ENCODE measurements around the gene BMPER.

BMPER gene

DNA sequence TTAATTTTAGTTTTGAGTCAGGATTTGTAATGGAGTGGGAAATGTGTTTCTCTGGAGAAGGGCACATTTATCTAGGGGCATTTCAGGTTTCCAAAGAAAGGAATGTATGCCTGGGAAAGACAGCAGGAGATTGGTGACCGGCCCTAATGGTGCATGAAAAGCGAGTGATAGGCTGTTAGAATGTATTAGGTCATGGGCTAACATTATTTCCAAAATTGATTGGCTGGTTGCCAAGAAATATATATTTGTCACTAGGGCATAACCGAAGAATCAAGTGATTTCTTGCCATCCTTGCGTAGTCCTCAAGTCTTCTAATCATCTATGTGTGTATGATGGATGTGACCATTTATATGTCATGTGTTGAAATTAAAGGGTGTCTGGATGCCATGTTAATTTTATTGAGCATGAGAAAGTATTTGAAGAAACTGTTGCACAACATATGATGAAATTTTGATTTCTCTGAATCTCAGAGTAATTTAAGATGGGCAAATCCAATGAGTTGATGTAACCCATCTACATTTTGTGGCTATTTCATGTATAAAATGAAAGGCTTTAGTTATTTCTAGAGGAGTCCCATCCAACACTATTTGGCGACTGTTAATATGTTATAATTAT lies 248.4 kb downstream of the BMPER start:
- DNase-seq: no peak

DNA sequence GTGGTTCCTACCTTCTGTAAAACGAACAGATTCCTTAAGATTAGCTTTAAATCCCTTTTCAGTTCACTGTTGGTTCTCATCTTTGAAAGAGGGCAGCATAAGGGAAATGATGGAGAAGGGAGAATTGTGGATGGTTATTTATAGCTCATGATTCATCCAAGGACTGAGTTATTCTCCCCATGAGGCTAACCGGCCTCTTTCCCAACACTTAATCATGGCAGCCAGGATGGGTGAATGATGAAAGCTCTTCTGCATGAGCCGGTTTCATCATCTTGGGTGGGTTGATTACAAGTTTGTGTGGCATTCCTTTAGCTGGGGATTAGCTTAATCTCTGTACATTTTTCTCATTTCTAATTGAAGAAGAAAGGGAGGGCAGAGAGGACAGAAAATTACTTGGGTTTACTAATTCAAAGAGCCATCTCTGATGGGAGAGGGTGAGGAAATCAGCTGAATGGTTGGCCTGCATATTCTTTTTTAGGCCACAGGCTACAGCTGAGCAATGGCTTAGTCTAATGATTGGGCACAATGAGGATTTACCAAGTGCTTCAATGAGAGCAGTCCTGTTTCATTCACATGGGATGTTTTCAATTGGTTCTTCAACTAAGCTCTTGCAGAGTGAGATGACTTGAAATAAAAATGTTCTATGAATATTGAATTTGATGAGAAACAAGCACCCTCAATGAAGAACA lies 250.0 kb downstream of the BMPER start:
- DNase-seq: no peak

DNA sequence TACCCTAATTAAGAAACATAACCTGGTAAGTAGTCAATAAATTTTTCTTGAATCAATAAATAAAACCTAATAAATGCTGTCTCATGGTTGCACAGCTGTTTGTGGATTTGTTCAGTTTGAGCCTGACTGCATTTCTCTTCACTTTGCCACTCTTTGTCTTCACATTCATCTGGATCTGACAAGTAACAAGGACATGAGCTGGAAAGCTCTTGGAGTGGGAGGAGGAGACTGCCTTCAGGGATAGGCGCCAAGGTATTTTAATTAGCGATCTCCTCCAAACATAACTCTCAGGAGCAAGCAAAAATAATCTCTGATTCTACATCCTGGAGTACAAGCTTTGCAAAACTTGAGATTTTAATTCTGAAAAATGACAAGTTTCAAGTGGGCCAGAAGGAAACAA lies 251.0 kb downstream of the BMPER start:
- DNase-seq: no peak

DNA sequence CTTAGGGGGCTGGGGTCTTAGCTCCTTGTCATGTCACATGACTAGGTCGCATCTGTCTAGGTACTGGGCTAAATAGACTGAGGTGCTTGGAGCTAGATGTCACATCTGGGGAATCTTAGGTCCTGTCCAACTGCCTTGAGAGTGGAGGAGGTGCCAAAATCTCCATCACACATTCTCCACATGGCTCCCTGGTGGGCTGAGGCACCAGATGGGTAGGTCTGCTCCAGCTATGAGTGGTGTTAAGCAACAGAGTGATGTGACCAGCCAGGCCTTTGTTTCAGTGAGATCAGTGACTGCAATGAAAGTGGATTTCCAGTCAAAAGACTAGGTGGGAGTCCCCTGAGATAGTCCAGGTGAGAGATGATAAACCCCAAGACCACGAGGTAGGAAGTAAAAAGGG lies 251.8 kb downstream of the BMPER start:
- no peak for DNase-seq

DNA sequence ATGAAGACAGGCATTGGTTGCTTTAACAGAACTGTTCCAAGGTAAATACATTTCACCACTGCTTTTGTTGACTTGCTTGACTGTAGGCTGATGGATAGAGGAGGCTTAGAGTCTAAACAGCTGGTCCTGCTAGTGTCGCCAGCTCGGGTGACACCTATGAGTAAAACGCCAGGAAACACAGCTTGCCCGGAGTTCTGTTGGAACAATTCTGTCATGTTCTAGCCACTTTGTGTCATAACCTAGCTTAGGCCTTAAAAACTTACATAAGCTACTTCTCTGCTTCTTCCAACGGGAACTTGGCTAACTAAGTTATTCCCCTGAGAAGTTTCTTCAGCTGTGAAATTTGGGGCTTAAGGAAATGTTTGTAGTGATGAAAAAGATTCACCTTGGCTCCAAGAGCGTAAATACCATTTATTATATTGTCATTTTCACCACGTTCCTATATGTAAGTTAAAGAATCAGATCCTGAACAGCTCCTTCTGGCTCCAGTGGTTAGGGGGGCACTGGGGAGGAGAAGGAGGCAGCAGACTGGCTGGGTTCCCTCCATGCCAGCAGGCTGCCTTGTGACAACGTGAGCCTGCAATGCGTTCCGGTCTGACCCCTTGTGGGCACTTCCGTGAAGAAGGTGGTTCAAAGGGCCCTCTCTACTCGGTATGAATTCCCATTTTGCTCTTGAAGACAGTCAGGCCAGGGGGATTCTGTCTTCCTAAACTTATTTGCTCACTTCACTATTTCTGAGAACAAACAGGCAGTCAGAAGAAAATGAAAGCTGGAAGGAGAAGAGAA lies 253.2 kb downstream of the BMPER start:
- peak; percentile 61 for DNase-seq

DNA sequence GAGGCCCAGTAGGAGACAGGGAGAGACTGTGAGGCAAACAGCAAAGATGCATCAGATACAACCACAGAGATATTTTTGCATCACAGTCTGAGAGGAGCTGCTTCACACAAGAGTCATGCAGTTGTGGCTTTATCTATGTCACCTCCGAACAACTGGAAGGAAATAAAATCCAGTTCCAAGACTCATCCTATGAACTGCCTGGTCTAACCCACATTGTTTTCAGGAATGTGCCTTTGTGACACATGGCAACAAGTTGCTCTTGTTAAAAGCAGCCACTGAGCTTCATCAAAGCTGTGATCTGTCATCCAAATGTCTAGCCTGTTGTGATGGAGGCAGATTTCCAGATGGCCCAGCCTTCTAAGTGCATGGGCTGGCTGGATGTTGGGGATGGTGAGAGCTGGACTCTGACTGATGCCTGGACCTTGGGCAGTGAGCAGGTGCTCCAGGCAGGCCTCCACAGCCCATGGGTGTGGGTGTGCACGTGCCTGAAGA lies 255.0 kb downstream of the BMPER start:
- no peak for DNase-seq

DNA sequence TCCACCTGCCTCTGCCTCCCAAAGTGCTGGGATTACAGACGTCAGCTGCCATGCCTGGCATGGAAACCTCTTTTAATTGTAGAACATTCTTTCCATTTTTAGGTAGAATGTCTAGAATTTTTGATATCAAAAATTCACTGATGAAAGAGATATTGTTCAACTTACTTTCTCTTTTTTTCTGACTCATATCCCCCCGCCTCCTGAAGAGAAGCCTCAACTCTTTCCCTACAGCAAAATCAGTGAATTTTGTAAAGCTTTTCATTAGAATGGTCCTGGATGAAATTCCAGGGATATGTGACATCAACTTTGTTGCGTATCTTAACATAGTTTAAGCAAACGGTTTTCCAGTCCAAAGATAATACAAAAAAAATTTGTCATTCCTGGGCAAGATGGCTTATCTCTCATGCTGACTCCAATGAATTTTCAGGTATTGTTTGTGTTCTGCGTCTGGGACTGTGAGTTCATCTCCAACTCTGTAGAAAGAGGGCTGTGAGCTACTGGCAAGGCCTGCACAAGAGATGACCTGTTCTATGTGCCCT lies 256.8 kb downstream of the BMPER start:
- no peak for DNase-seq

DNA sequence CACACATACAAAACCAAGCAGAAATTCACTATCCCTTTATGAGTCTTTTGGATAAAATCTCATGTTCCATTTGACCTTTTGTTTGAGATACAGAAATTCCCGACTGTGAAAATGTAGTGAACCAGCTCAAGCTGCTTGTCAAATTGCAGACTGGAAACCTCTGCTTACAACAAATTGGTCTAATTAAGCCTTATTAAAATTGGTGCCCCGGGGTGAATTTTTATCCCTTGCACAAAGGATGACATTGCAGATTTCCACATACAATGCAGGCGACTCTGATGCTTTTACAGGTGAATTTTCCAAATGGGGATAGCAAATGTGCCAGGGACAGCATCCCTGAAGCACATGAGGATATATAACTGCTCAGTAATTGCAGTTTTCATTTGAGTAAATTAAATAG lies 257.3 kb downstream of the BMPER start:
- no peak for DNase-seq

DNA sequence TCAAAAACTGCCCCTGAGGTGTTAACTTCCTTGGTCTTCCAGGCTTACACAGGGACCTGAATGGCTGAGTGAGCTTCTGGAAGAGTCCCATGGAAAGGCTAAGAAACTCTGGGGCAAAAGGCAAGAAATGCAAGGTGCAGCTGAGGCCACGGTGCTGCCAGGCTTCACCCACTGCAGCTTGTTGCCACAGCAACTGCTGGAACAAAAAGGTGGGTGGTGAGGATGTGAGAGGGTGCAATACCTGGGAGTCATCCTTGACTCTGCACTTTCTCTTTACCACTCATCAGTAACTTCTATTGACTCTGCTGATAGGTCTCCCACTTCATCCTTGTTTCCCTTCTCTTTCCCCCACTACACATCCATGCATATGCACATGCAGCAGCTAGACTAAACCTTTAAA lies 258.6 kb downstream of the BMPER start:
- no peak for DNase-seq

DNA sequence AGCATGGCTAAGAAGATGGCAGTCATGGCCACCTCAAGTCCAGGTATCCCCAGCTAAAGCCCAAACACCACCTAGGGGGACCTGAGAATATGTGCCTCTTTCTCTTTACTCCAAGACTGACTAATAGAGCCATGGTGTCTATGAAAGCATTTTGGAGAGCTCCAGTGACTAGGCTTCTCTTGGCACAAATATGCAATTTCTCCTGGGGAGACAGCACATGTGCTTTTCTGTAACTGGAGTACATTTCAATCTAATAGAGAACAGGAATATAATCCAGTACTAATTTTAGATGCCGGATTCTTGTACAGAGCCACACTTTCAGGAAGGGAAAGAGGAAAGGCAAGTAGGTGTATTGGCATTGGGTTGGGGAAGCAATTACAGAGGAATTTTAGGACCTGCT lies 260.1 kb downstream of the BMPER start:
- DNase-seq: no peak

DNA sequence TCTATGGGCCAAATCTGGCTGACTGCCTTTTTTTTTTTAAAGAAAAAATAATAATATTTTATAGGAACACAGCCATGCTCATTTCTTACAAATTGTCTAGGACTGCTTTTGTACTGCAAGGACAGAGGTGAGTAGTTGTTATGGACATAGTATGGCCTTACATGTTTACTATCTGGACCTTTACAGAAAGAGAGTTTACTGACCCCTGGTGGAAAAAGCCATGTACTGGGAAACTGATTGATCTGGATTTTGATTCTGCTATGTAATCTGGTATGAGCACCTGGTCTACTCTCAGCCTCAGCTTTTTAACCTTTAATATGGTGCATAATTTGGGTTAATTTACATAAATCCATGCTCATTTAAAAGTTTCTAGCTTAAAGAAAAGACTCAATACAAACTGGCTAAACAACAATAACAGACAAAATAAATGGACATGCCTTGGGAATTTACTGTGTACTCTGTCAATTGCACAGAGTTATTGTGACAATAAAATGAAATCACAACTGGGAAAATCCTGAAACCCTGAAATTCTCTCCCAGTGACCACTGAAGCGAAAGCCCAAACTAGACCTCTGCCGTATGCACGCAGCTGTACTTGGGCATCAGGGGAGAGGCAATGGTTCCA lies 260.7 kb downstream of the BMPER start:
- no peak for DNase-seq

DNA sequence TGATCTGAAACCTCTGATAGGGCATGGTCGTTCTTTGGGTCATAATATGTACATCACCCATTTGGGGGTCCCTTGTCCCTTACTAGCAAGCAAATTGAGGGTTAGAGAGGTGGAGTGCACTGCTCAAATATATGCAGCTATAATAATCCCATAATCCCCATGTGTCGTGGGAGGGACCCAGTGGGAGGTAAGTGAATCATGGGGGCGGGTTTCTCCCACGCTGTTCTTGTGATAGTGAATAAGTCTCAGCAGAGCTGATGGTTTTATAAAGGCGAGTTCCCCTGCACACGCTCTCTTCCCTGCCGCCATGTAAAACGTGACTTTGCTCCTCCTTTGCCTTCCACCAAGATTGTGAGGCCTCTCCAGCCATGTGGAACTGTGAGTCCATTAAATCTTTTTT lies 262.7 kb downstream of the BMPER start:
- DNase-seq: no peak

DNA sequence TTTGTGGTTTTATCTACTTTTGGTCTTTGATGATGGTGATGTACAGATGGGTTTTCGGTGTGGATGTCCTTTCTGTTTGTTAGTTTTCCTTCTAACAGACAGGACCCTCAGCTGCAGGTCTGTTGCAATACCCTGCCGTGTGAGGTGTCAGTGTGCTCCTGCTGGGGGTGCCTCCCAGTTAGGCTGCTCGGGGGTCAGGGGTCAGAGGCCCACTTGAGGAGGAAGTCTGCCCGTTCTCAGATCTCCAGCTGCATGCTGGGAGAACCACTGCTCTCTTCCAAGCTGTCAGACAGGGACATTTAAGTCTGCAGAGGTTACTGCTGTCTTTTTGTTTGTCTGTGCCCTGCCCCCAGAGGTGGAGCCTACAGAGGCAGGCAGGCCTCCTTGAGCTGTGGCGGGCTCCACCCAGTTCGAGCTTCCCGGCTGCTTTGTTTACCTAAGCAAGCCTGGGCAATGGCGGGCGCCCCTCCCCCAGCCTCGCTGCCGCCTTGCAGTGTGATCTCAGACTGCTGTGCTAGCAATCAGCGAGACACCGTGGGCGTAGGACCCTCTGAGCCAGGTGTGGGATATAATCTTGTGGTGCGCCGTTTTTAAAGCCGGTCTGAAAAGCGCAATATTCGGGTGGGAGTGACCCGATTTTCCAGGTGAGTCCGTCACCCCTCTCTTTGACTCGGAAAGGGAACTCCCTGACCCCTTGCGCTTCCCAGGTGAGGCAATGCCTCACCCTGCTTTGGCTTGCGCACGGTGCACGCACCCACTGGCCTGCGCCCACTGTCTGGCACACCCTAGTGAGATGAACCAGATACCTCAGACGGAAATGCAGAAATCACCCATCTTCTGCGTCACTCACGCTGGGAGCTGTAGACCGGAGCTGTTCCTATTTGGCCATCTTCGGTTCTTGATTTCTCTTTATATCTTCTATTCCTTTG lies 269.6 kb downstream of the BMPER start:
- DNase-seq: peak; percentile 26

DNA sequence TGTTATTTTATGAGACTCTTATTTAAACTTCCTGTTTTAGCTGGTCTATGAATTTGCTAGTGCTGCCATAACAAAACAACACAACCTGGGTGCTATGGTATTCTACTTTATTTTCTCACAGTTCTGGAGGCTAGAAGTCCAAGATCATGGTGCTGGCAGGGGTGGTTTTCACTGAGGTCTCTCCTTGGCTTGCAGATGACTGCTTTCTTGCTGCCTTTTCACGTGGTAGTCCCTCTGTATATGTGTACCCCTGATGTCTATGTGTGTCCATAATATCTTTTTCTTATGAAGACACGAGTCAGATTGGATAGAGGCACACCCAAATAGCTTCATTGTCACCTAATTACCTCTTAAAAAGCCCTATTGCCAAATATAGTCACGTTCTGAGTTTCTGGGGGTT lies 270.5 kb downstream of the BMPER start:
- DNase-seq: no peak

DNA sequence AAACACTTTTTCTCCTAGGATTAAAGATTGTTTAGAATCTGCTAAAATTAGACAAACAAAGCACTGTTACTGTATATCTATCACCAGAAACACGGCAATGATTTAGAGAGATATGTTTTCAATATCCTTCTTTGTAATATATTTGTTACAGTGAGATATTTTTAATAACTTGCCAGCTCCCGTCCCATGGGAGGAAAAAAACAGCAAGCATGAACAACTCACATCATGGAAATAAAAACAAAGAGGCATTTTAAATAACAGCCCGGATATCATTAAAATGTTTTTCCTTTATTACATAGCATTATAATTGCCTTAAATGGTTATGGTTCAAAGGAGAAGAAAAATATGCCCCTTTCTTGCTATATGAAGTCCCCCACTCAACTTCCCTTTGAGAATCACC lies 272.1 kb downstream of the BMPER start:
- DNase-seq: no peak

DNA sequence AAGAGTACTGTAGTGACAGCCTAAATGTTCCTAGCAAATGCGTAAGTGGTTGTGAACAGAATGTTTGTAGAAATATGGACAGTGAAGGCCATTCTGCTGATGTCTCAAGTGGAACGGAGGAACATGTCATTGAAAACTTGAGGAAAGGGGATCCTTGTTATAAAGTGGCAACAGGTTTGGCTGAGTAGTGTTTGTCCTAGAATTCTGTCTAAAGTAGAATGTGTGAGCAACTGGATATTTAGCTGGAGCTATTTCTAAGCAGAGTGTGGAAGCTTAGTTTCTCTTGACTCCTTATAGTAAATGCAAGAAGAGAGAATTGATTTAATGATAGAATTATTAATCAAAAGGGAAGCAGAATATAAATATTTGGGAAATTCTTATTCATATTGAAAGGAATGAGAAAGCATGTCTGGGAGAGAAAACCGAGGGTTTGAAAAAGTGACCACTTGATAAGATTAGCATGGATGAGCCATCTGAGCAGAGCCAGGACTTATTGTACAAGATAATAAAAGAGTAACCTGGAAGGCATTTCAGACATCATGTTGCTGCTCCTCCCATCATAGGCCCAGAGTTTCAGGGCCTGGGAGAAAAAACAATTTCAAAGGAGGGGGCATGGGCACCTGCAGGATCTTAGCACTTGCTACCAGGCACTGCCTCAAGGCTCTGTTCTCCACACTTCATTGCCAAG lies 276.1 kb downstream of the BMPER start:
- DNase-seq: no peak

DNA sequence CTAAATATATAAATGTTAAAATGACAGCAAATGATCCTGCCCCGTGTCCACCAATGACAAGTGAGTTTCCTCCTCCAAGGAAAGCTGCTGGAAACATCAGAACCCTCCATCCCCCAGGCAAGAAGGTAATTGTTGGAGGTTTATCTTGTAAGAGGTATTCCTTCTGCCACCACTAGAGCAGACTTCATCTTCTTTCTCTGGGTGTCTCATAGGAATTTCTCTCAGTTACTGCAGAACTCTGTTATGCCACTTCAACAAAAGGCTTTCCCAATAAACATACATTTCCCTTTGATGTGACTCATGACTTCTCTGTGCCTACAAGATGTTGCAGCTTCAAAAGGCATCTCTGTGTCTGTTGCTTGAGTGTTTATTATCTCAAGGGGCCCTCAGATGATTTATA lies 279.1 kb downstream of the BMPER start:
- DNase-seq: no peak

DNA sequence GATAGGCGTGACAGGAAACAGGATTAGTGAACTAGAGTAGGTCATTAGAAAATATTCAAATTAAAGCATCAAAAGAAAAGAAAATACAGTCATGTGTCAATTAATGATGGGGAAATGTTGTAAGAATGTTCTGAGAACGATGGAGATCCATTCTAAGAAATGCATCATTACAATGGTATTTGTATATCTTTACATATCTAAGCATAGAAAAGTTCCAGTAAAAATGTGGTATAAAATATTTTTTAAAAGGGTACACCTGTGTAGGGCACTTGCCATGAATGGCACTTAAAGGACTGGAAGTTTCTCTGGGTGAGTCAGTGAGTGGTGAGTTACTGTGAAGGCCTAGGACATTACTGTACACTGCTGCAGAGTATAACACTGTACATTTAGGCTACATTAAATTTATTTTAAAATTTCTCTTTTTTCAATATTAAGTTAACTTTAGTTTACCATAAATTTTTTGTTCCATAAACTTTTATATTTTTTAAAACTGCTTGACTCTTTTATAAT lies 282.5 kb downstream of the BMPER start:
- DNase-seq: no peak

DNA sequence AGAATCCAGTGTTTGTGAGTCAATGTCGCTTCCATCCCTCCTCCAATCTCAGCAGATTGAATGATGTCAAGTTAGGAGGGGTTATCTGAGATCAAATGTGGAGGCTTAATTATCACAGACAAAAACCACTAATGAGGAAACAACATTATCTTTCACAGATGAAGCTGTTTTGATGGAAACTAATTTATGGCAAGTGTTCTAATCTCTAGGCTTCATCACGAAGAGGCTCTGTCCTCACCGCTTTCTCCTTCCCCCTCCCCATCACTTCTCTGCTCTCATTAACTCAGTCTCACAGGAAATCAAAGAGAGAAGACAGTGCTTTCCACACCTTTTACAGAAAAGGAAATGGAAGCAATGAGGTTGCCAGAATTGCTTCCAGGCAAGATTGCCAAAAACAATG lies 283.7 kb downstream of the BMPER start:
- DNase-seq: no peak

DNA sequence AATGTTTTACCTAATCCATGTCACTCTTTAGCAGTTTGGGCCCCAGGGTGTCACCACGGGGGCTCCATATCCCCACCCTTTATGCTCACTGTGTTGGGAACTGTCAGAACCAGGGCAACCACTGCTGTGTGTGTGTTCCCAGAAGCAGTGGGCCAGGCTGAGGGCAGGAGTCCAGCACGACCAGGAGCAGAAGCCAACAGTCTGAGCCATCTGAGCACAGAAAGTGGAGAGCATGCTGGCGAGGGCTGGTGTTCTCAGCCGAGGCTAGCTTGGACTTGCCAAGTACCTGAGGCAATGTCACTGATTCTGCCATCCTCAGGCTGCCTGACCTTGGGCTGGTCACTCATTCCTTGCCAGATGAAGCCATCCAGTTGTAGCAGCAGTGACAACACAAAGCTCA lies 285.0 kb downstream of the BMPER start:
- no peak for DNase-seq

DNA sequence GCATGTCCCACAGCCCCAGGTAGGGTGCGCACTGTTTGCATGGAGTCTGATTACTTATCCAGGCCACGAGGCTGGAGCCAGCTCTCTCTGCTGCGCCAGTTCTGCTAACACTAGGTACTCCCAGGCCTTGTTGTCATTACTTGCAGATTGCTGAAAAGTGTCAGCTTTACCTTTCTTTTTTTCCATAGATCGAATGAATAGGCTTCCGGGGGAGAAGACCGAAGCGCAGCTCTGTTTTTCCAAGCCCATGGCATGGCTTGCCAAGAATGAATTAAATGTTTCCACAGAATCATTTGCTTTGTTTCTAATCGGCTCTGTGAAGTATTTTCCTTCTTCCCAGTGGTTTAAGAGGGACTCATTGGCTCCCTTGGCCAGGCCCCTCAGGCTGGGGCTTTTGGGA lies 285.8 kb downstream of the BMPER start:
- no peak for DNase-seq

Measured in NCI-H774 (cell line).